ENCODE measurements around the gene AMER1.

DNA sequence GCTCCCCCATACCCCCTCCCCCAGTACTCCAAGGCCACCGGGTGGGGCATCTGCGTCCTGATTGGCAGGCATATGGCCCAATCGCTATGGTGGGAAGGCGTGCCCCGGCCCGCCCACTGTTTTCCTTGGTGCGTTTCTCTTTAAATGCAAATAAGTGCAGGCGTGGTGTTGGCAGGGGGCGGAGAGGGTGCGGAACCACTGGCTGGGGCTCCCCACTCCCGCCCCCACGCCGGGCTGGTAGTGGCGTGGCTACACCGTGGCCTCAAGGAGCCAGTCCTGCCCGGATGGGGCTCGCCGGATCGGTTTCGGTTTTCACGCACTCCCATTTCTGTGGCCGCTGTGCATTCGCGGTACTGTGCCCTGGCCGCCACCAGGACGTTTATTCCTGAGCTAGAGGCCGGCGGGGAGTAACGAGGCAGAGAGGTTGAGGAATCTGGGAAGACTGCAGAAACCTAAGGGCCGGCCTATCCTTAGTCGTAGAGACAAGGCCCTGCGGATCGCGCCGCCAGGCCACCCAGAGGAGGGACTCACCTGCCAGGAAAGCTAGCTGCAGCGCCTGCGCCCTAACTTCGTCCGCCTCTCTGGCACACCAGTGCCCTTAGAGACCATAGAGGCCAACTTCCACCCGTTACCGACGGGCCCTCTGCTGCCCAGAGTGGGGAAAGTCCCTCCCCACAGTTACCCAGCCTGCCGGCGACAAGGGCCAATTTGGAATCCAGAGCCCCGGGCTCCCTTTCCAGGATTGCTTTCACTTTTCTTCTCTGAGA, 410 bp upstream of the AMER1 start:
- TF ChIP-seq, protein P1, sequence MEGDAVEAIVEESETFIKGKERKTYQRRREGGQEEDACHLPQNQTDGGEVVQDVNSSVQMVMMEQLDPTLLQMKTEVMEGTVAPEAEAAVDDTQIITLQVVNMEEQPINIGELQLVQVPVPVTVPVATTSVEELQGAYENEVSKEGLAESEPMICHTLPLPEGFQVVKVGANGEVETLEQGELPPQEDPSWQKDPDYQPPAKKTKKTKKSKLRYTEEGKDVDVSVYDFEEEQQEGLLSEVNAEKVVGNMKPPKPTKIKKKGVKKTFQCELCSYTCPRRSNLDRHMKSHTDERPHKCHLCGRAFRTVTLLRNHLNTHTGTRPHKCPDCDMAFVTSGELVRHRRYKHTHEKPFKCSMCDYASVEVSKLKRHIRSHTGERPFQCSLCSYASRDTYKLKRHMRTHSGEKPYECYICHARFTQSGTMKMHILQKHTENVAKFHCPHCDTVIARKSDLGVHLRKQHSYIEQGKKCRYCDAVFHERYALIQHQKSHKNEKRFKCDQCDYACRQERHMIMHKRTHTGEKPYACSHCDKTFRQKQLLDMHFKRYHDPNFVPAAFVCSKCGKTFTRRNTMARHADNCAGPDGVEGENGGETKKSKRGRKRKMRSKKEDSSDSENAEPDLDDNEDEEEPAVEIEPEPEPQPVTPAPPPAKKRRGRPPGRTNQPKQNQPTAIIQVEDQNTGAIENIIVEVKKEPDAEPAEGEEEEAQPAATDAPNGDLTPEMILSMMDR (IDR thresholded peaks at IDR 0.05; ENCODE audit: insufficient read depth, low read length, poor library complexity, severe bottlenecking): no peak
- no peak for TF ChIP-seq EZH2phosphoT487 (conservative IDR thresholded peaks at IDR 0.05; ENCODE audit: low read length)
